Activated B cell treated with CpG ODN at 0.5 μM for 24 hours (primary cell): Measurements from ENCODE around the gene TMTC3. TPM values are rescaled to one million over a fixed set of nuclear protein-coding genes. Genes with fewer than 3 reads are reported as not detected.

Experiments used
- ATAC-seq: fragments of 200-7000 bp; cut with Tn5 transposase; one replicate; pipeline ENCODE4 v1.10.0; 2021; ENCODE audit warnings: low read depth, mild to moderate bottlenecking, moderate library complexity
- CTCF ChIA-PET: fragments of 350-600 bp; sonication (Branson Sonifier 250); formaldehyde crosslinking; loops from one replicate; lab custom pipeline; 2021; ENCODE audit warnings: antibody characterized with exemption; lab: Charles Lee
- POLR2A ChIA-PET: fragments of 350-600 bp; sonication (Branson Sonifier 250); formaldehyde crosslinking; loops from one replicate; lab custom pipeline; 2021; ENCODE audit warnings: antibody characterized with exemption; lab: Charles Lee
- DNase-seq: peaks from one replicate; pipeline ENCODE4 v3.0.0; 2022
- H3K27ac Mint-ChIP-seq: one replicate; pipeline ENCODE4 v1.8.0; 2020; ENCODE audit warnings: mixed read lengths
- H3K27me3 Mint-ChIP-seq: one replicate; pipeline ENCODE4 v1.8.0; 2021; ENCODE audit warnings: mixed read lengths
- H3K36me3 Mint-ChIP-seq: one replicate; pipeline ENCODE4 v1.8.0; 2021; ENCODE audit warnings: low read depth, mixed read lengths
- H3K4me1 Mint-ChIP-seq: one replicate; pipeline ENCODE4 v1.8.0; 2021; ENCODE audit warnings: mixed read lengths
- H3K4me3 Mint-ChIP-seq: one replicate; pipeline ENCODE4 v1.8.0; 2020; ENCODE audit warnings: mild to moderate bottlenecking, mixed read lengths
- H3K9me3 Mint-ChIP-seq: one replicate; pipeline ENCODE4 v1.8.0; 2020; ENCODE audit warnings: mixed read lengths
- CTCF ChIP-seq: fragments of 200-600 bp; IDR thresholded peaks from one replicate; pipeline ENCODE4 v1.8.0; 2022; ENCODE audit warnings: antibody characterized with exemption, mild to moderate bottlenecking
- intact Hi-C: fragments of 100-400 bp; cut with micrococcal nuclease; formaldehyde crosslinking; loops from one replicate; pipeline ENCODE4 v1.15.1; 2024
- total RNA-seq: library from RNA; stranded (reverse); gene quantifications from 2 replicates; pipeline ENCODE4 v1.2.3, GENCODE V29; 2022

TMTC3 gene
- total RNA-seq, 1 donor from 2014 or later = 7.4 TPM

DNA sequence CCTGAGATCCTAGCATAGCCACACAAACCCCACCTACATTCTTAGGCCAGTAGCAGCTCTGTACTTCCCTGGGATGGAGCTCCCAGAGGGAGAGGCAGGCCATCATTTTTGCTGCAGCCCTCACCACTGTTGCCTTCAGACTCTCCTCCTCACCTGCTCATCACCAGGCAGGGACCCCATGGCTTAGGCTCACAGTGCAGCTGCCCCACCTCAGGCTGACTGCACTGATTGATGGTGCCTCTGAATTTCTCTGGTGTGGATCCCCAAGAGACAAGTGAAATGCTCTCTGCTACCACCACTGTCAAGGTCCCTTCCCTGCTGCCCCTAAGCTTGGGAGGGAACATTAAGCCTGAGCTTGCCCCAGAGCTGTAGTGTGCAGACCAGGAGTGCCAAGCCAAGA lies 76.2 kb downstream of the TMTC3 start:
- ChIA-PET CTCF (no interaction called here), POLR2A (no interaction called here)
- ATAC-seq = no peak
- Mint-ChIP-seq H3K27me3 (no peaks in the 10 kb centered on the region), H3K36me3 (no peaks in the 10 kb centered on the region), H3K9me3 (peaks cover 29% of the 10 kb centered on the region), H3K4me1 (no peaks in the 10 kb centered on the region), H3K27ac (no peak overlapping the region), H3K4me3 (no peak overlapping the region)
- no peak for DNase-seq
- intact Hi-C loops = no loop called here
- no peak for TF ChIP-seq CTCF

GRCh38 chr12:88219861-88220260 lies 77.8 kb downstream of the TMTC3 start:
- ChIA-PET CTCF (no interaction called here), POLR2A (no interaction called here)
- peaks cover 24% of the 10 kb centered on the region for H3K9me3 Mint-ChIP-seq
- H3K27ac Mint-ChIP-seq = no peak overlapping the region
- no peak for TF ChIP-seq CTCF
- H3K4me1 Mint-ChIP-seq = no peaks in the 10 kb centered on the region
- ATAC-seq = no peak
- H3K4me3 Mint-ChIP-seq = no peak overlapping the region
- no peaks in the 10 kb centered on the region for H3K36me3 Mint-ChIP-seq
- intact Hi-C loops = no loop called here
- no peaks in the 10 kb centered on the region for H3K27me3 Mint-ChIP-seq
- no peak for DNase-seq

GRCh38 chr12:88223519-88223918 lies 81.4 kb downstream of the TMTC3 start:
- no peak overlapping the region for H3K4me3 Mint-ChIP-seq
- no peak for TF ChIP-seq CTCF
- H3K27ac Mint-ChIP-seq = no peak overlapping the region
- DNase-seq (no peak), ATAC-seq (no peak)
- intact Hi-C loops = no loop called here
- H3K9me3 Mint-ChIP-seq = peaks cover 24% of the 10 kb centered on the region
- ChIA-PET CTCF (no interaction called here), POLR2A (no interaction called here)
- H3K27me3 Mint-ChIP-seq = no peaks in the 10 kb centered on the region
- peaks cover 4% of the 10 kb centered on the region for H3K4me1 Mint-ChIP-seq
- H3K36me3 Mint-ChIP-seq = no peaks in the 10 kb centered on the region

- H3K36me3 Mint-ChIP-seq = no peaks in the 10 kb centered on the region
- peaks cover 4% of the 10 kb centered on the region for H3K4me1 Mint-ChIP-seq
- no peak for TF ChIP-seq CTCF
- H3K4me3 Mint-ChIP-seq = no peak overlapping the region
- no peak overlapping the region for H3K27ac Mint-ChIP-seq
- CTCF ChIA-PET = no interaction called here
- POLR2A ChIA-PET = no interaction called here
- intact Hi-C loops = no loop called here
- no peaks in the 10 kb centered on the region for H3K27me3 Mint-ChIP-seq
- H3K9me3 Mint-ChIP-seq = peaks cover 7% of the 10 kb centered on the region
- ATAC-seq (no peak), DNase-seq (no peak)
These were observed 83.7 kb downstream of the TMTC3 start for GRCh38 chr12:88225776-88226175.

GRCh38 chr12:88227263-88227662 lies 85.2 kb downstream of the TMTC3 start:
- H3K27ac Mint-ChIP-seq = no peak overlapping the region
- ChIA-PET POLR2A (no interaction called here), CTCF (no interaction called here)

More at GRCh38 chr12:88227263-88227662, 85.2 kb downstream of the TMTC3 start:
- H3K4me3 Mint-ChIP-seq = no peak overlapping the region
- ATAC-seq = no peak
- DNase-seq = no peak
- H3K27me3 Mint-ChIP-seq = no peaks in the 10 kb centered on the region
- no peak for TF ChIP-seq CTCF
- H3K36me3 Mint-ChIP-seq = no peaks in the 10 kb centered on the region
- H3K4me1 Mint-ChIP-seq = peaks cover 4% of the 10 kb centered on the region
- H3K9me3 Mint-ChIP-seq = no peaks in the 10 kb centered on the region
- intact Hi-C loops = no loop called here
